MM.1S (cell line): Measurements from ENCODE around the gene NEDD4L.

Experiments
- DNase-seq: peaks from one replicate; pipeline ENCODE4 v3.0.0-alpha.2; 2015
- H2AFZ ChIP-seq: fragments of 300-600 bp; sonication (generic); 2 replicates; pipeline ENCODE4 v1.6.0; 2016; ENCODE audit warnings: antibody characterized with exemption, low read length
- H3F3A ChIP-seq: fragments of 300-600 bp; sonication (generic); 2 replicates; pipeline ENCODE4 v1.6.1; 2016; ENCODE audit warnings: mild to moderate bottlenecking, antibody characterized with exemption, low read length, moderate library complexity, mixed read lengths; ENCODE audit not compliant: insufficient read depth
- H3K27ac ChIP-seq: fragments of 300-600 bp; sonication (generic); 2 replicates; pipeline ENCODE4 v1.5.1; 2016; ENCODE audit warnings: mild to moderate bottlenecking, low read length
- H3K27me3 ChIP-seq: fragments of 300-600 bp; sonication (generic); replicated peaks from 2 replicates; pipeline ENCODE4 v1.6.0; 2016; ENCODE audit warnings: low read length; ENCODE audit not compliant: insufficient read depth
- H3K36me3 ChIP-seq: fragments of 300-600 bp; sonication (generic); replicated peaks from 2 replicates; pipeline ENCODE4 v1.6.1; 2016; ENCODE audit warnings: mild to moderate bottlenecking, low read length, mixed read lengths; ENCODE audit not compliant: insufficient read depth
- H3K4me1 ChIP-seq: fragments of 300-600 bp; sonication (generic); 2 replicates; pipeline ENCODE4 v1.6.1; 2016; ENCODE audit warnings: low read length, mixed read lengths
- H3K4me2 ChIP-seq: fragments of 300-600 bp; sonication (generic); 2 replicates; pipeline ENCODE4 v1.6.0; 2016; ENCODE audit warnings: low read depth, low read length
- H3K4me3 ChIP-seq: fragments of 300-600 bp; sonication (generic); 2 replicates; pipeline ENCODE4 v1.5.1; 2016; ENCODE audit warnings: low read length, mixed read lengths
- H3K79me2 ChIP-seq: fragments of 300-600 bp; sonication (generic); 2 replicates; pipeline ENCODE4 v1.6.1; 2016; ENCODE audit warnings: mixed run types, low read length, mixed read lengths
- H3K9ac ChIP-seq: fragments of 300-600 bp; sonication (generic); 2 replicates; pipeline ENCODE4 v1.6.1; 2016; ENCODE audit warnings: low read length, mixed read lengths
- H3K9me2 ChIP-seq: fragments of 300-600 bp; sonication (generic); replicated peaks from 2 replicates; pipeline ENCODE4 v1.6.1; 2016; ENCODE audit warnings: mild to moderate bottlenecking, low read length, mixed read lengths; ENCODE audit not compliant: insufficient read depth
- H3K9me3 ChIP-seq: fragments of 300-600 bp; sonication (generic); replicated peaks from 2 replicates; pipeline ENCODE4 v1.6.1; 2016; ENCODE audit warnings: mild to moderate bottlenecking, low read length, mixed read lengths; ENCODE audit not compliant: insufficient read depth
- H4K20me1 ChIP-seq: fragments of 300-600 bp; sonication (generic); 2 replicates; pipeline ENCODE4 v1.6.1; 2016; ENCODE audit warnings: mild to moderate bottlenecking, low read length, moderate library complexity, mixed read lengths; ENCODE audit not compliant: insufficient read depth
- CTCF ChIP-seq: fragments of 300-600 bp; sonication (generic); IDR thresholded peaks from 2 replicates; pipeline ENCODE4 v1.5.1; 2016; ENCODE audit warnings: antibody characterized with exemption, low read length, mixed read lengths
- EZH2 ChIP-seq: fragments of 300-600 bp; sonication (generic); optimal IDR thresholded peaks from 2 replicates; pipeline ENCODE3; 2017; ENCODE audit warnings: low read depth, mild to moderate bottlenecking, antibody characterized with exemption, low read length, mixed read lengths
- EZH2phosphoT487 ChIP-seq: fragments of 300-600 bp; sonication (generic); IDR thresholded peaks from 2 replicates; pipeline ENCODE4 v1.6.1; 2018; ENCODE audit warnings: antibody characterized with exemption, low read length

The NEDD4L gene

GRCh38 chr18:58216071-58216481 is 172.1 kb downstream of the NEDD4L start:
- Histone ChIP-seq H3K79me2 (no peaks in the 10 kb centered on the region), H3K9me3 (no peaks in the 10 kb centered on the region), H4K20me1 (no peaks in the 10 kb centered on the region), H3K9ac (no peak overlapping the region), H3K4me3 (no peak overlapping the region), H3F3A (no peaks in the 10 kb centered on the region), H3K27me3 (no peaks in the 10 kb centered on the region), H2AFZ (no peak overlapping the region), H3K27ac (no peak overlapping the region), H3K4me1 (no peaks in the 10 kb centered on the region), H3K9me2 (no peaks in the 10 kb centered on the region), H3K36me3 (no peaks in the 10 kb centered on the region), H3K4me2 (no peak overlapping the region)
- TF ChIP-seq CTCF = no peak
- DNase-seq = no peak

- no peaks in the 10 kb centered on the region for H3K79me2 ChIP-seq
- H3K4me2 ChIP-seq = no peak overlapping the region
- no peak overlapping the region for H3K9ac ChIP-seq
- no peaks in the 10 kb centered on the region for H3K9me3 ChIP-seq
- no peaks in the 10 kb centered on the region for H3K4me1 ChIP-seq
- no peak for DNase-seq
- H3K9me2 ChIP-seq = no peaks in the 10 kb centered on the region
- no peaks in the 10 kb centered on the region for H3K27me3 ChIP-seq
- H3K27ac ChIP-seq = no peak overlapping the region
- no peaks in the 10 kb centered on the region for H3F3A ChIP-seq
- TF ChIP-seq CTCF (no peak), EZH2phosphoT487 (no peak), EZH2 (no peak)
- no peak overlapping the region for H3K4me3 ChIP-seq
- H4K20me1 ChIP-seq = no peaks in the 10 kb centered on the region
- no peaks in the 10 kb centered on the region for H3K36me3 ChIP-seq
- H2AFZ ChIP-seq = no peak overlapping the region
These were observed 173.0 kb downstream of the NEDD4L start for GRCh38 chr18:58217052-58217451.

GRCh38 chr18:58218117-58218516 is 174.1 kb downstream of the NEDD4L start:
- H3K4me2 ChIP-seq = no peak overlapping the region

More at GRCh38 chr18:58218117-58218516, 174.1 kb downstream of the NEDD4L start:
- no peaks in the 10 kb centered on the region for H3K9me3 ChIP-seq
- 0 out of 2 replicates have a peak, but pooled peaks cover 7% of the 10 kb centered on the region for H3K4me1 ChIP-seq
- DNase-seq = no peak
- H2AFZ ChIP-seq = no peak overlapping the region
- H4K20me1 ChIP-seq = no peaks in the 10 kb centered on the region
- H3F3A ChIP-seq = no peaks in the 10 kb centered on the region
- H3K4me3 ChIP-seq = no peak overlapping the region
- no peaks in the 10 kb centered on the region for H3K36me3 ChIP-seq
- H3K27ac ChIP-seq = no peak overlapping the region
- TF ChIP-seq EZH2 (no peak), EZH2phosphoT487 (no peak), CTCF (no peak)
- no peak overlapping the region for H3K9ac ChIP-seq
- no peaks in the 10 kb centered on the region for H3K27me3 ChIP-seq
- no peaks in the 10 kb centered on the region for H3K79me2 ChIP-seq
- no peaks in the 10 kb centered on the region for H3K9me2 ChIP-seq
